Measurements from ENCODE around the gene SIM2.

- TF ChIP-seq CTCF (IDR thresholded peaks at IDR 0.05 in 4 of 5, conservative IDR thresholded peaks at IDR 0.05 in 1 of 5) (no peak), POLR2A (IDR thresholded peaks at IDR 0.05) (no peak)
These were observed 44.1 kb upstream of the SIM2 start for GRCh38 chr21:36654796-36655325.
